Kidney (tissue), 14 donors: ENCODE data around the gene TRPM1. TPM values are rescaled to one million over a fixed set of nuclear protein-coding genes. Genes with fewer than 3 reads are reported as not detected.

Source experiments
- DNase-seq, 5 donors: peaks; one replicate each; pipeline ENCODE4 v3.0.0-alpha.2; 2013 to 2020
- FAIRE-seq: peaks from 2 replicates; lab custom pipeline; 2012; peaks lifted over from hg19 to GRCh38; lab: Jason Lieb, UNC
- H3K27ac ChIP-seq, 2 donors: one replicate each; pipeline ENCODE4 v1.7.0; 2013; ENCODE audit warnings: low read depth in 2 of 2, low read length in 2 of 2, inconsistent platforms in 1 of 2
- H3K27me3 ChIP-seq: one replicate; pipeline ENCODE4 v1.7.1; 2013; ENCODE audit warnings: low read length, inconsistent platforms; ENCODE audit not compliant: control insufficient read depth, insufficient read depth
- H3K36me3 ChIP-seq, 3 donors: one replicate each; pipeline versions ENCODE4 v1.7.0 to v1.7.1; 2013; ENCODE audit warnings: low read length in 3 of 3, control low read depth in 1 of 3, inconsistent platforms in 1 of 3; ENCODE audit not compliant: insufficient read depth in 3 of 3, control insufficient read depth in 2 of 3
- H3K4me1 ChIP-seq, 3 donors: one replicate each; pipeline versions ENCODE4 v1.7.0 to v1.7.1; 2013; ENCODE audit warnings: low read length in 3 of 3, inconsistent platforms in 1 of 3, low read depth in 1 of 3; ENCODE audit not compliant: control insufficient read depth in 2 of 3, insufficient read depth in 2 of 3
- H3K4me3 ChIP-seq, 3 donors: one replicate each; pipeline versions ENCODE4 v1.7.0 to v1.8.1; 2013; ENCODE audit warnings: low read length in 3 of 3, control low read depth in 1 of 3, inconsistent platforms in 1 of 3
- H3K9ac ChIP-seq, 3 donors: one replicate each; pipeline versions ENCODE4 v1.7.0 to v1.7.1; 2013; ENCODE audit warnings: low read length in 3 of 3, control low read depth in 1 of 3, inconsistent platforms in 1 of 3
- H3K9me3 ChIP-seq, 3 donors: one replicate each; pipeline versions ENCODE4 v1.7.0 to v1.7.1; 2013; ENCODE audit warnings: low read length in 3 of 3, control low read depth in 1 of 3, inconsistent platforms in 1 of 3; ENCODE audit not compliant: control insufficient read depth in 2 of 3, insufficient read depth in 1 of 3
- intact Hi-C: fragments of 100-400 bp; cut with DNase I; formaldehyde crosslinking; loops from one replicate; pipeline ENCODE4 v1.11.1; 2022
- polyA plus RNA-seq: library from polyadenylated mRNA; stranded (reverse); fragments of 350-450 nt; fragmentation: Illumina TruSeq; extraction: RNeasy Lipid Tissue Mini Kit (QIAGEN cat#74804); gene quantifications from one replicate; pipeline ENCODE4 v1.2.3, GENCODE V29; 2014; ENCODE audit warnings: low read depth, low replicate concordance; ENCODE audit not compliant: insufficient read depth
- total RNA-seq: library from RNA; stranded (reverse); fragmentation: NEBNext Ultra II Directional; extraction: Animal tissue kit (Norgen Biotek cat#: 25700); gene quantifications from one replicate; pipeline ENCODE4 v1.2.1, GENCODE V29; 2021
- TF ChIP-seq, protein P1 (sequence below): IDR thresholded peaks from 3 replicates; pipeline ENCODE4 v1.5.1; 2012; ENCODE audit warnings: mild to moderate bottlenecking, moderate library complexity, borderline replicate concordance; ENCODE audit not compliant: insufficient read depth; ENCODE audit errors: extremely low read depth
- donor health status: control.
- donor health status: control.
- donor health status: control.
- donor health status: control.
- donor health status: control.
- donor health status: DM: yes; HTN: yes; CAD: no.
- donor health status: Normal renal cell carcinoma (clear cell type).

The TRPM1 gene
- total and polyA plus RNA-seq, 2 donors from 2014 or later = 1.3 TPM; not detected in 1

- FAIRE-seq (no peak), DNase-seq (no peak)
- TF ChIP-seq, protein P1, sequence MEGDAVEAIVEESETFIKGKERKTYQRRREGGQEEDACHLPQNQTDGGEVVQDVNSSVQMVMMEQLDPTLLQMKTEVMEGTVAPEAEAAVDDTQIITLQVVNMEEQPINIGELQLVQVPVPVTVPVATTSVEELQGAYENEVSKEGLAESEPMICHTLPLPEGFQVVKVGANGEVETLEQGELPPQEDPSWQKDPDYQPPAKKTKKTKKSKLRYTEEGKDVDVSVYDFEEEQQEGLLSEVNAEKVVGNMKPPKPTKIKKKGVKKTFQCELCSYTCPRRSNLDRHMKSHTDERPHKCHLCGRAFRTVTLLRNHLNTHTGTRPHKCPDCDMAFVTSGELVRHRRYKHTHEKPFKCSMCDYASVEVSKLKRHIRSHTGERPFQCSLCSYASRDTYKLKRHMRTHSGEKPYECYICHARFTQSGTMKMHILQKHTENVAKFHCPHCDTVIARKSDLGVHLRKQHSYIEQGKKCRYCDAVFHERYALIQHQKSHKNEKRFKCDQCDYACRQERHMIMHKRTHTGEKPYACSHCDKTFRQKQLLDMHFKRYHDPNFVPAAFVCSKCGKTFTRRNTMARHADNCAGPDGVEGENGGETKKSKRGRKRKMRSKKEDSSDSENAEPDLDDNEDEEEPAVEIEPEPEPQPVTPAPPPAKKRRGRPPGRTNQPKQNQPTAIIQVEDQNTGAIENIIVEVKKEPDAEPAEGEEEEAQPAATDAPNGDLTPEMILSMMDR = no peak
- peaks cover 0 to 10% (median 5%) of the 10 kb centered on the region in 3 donors for H3K4me1 ChIP-seq
- intact Hi-C loops = no loop called here
- H3K4me3 ChIP-seq = no peak overlapping the region
- no peak overlapping the region for H3K9ac ChIP-seq
- no peaks in the 10 kb centered on the region for H3K36me3 ChIP-seq
- H3K27me3 ChIP-seq = no peaks in the 10 kb centered on the region
- no peaks in the 10 kb centered on the region for H3K9me3 ChIP-seq
- H3K27ac ChIP-seq = no peak overlapping the region
Observed at GRCh38 chr15:31077181-31077580, 24.3 kb downstream of the TRPM1 start.

- intact Hi-C loops = no loop called here
- Histone ChIP-seq H3K4me3 (no peak overlapping the region), H3K9ac (no peak overlapping the region), H3K27ac (no peak overlapping the region), H3K4me1 (peaks cover 0 to 12% (median 7%) of the 10 kb centered on the region in 3 donors), H3K36me3 (no peaks in the 10 kb centered on the region), H3K9me3 (no peaks in the 10 kb centered on the region), H3K27me3 (no peaks in the 10 kb centered on the region)
- DNase-seq (no peak), FAIRE-seq (no peak)
- TF ChIP-seq, protein P1 = no peak
Observed at GRCh38 chr15:31074321-31074720, 27.2 kb downstream of the TRPM1 start.

DNA sequence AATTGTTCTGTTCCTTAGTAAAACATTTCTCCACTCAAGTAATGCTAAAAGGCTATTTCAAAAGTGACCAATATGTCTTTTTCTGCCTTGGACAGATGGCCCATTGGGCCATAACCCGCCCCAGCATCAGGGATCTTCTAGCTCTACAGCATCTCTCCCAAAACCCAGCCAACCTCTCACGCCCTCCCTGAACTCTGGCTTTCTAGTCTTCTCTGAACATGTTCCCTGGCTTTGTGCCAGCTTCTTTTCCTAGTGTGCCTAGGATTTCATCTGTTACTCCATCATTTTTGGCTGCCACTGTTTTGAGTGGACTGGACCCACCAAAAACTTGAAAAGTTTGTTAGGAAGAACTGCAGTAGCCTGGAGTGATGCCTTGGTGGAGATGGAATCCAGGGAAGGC, 30.7 kb downstream of the TRPM1 start:
- intact Hi-C loops = no loop called here
- DNase-seq (no peak), FAIRE-seq (no peak)
- TF ChIP-seq, protein P1 = no peak
- H3K9ac ChIP-seq = no peak overlapping the region
- no peak overlapping the region for H3K4me3 ChIP-seq
- H3K9me3 ChIP-seq = no peaks in the 10 kb centered on the region
- H3K27ac ChIP-seq = no peak overlapping the region
- H3K4me1 ChIP-seq = peaks cover 0 to 19% (median 12%) of the 10 kb centered on the region in 3 donors
- H3K36me3 ChIP-seq = no peaks in the 10 kb centered on the region
- no peaks in the 10 kb centered on the region for H3K27me3 ChIP-seq
